ENCODE results near the gene HGD.
"Not testable (repeated sequence)": the region's sequence is repeated elsewhere in the genome, so short reads cannot be mapped to it uniquely, and the experiment has no call there.

Gene HGD

DNA sequence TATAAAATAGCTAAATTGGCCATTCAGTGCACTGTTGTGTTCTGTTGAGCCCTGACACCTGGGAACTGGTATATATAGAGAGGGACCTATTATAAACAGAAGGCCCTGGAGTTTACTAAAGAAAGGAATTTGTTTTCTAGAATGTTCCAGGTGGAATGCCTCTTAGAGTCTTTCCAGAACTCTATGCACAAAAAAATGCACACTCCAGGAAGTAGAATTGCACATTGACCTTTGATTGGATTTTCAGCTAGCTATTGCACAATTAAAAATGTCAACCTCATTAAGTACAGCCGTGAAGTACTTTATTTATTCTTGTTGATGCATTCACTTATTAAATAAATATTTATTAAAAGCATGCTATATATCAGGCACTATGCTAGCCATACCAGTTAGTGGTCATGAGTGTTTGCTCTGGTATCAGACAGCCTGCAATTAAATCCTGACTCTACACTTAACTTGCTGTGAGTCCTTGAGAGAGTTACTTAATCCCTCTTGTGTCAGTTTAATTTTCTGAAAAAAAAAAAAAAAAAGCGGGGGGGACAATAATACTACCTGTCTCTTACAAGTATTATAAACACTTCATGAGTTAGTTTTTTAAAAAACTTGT lies 45.1 kb downstream of the HGD start:
- DNase-seq, result no peak

DNA sequence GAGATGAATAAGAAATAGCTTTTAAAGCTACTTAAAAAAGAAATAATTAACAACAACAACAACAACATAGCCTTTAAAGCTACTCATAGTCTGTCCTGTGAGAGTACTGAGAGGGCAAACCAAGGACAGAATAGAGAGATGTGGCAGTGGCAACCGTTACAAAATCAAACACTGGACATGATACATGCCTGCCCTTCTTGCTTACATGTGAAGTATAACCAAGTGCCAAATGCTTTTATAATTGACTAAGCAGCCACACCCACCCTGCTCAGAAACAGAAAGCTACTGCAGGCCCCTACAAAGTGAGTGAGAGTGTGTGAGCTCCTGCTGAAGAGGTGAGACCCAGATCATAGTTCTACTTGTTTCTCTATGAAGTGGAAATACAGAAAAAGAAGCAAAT lies 47.5 kb downstream of the HGD start:
- no peak for DNase-seq

DNA sequence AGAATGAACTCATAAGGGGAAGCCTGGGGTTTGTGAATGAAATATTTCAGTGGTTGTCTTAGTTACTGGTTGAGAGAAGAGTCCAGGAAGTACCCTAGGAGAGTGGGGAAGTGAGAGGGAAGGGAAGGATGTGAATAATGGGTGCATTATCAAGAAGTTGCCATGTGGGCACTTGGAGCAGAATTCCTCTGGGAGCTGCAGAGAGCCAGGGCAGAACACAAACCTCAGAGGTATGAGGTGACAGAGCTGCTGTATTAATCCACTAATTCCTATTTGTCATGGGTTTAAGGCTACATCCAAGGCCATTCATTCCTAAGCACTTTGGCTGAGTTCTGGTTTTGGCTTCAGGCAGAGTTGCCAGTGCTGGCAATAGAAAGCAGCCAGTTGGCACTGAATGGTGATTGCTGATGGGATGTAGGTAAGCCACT lies 56.9 kb downstream of the HGD start:
- no peak for DNase-seq

DNA sequence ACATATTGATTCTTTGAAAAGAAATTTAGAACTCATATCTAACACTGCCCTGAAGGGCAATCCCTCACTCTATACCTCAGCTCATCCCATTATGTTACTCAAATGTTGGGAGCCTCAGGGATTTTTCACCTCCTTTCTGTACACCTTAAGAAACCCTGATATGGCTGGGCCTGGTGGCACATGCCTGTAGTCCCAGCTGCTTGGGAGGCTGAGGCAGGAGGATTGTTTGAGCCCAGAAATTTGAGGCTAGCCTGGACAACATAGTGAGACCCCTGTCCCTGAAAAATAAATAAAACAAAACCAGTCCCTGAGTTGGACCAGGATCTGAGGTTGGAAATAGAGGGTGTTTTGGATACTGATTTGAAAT lies 58.3 kb downstream of the HGD start:
- DNase-seq, result no peak

DNA sequence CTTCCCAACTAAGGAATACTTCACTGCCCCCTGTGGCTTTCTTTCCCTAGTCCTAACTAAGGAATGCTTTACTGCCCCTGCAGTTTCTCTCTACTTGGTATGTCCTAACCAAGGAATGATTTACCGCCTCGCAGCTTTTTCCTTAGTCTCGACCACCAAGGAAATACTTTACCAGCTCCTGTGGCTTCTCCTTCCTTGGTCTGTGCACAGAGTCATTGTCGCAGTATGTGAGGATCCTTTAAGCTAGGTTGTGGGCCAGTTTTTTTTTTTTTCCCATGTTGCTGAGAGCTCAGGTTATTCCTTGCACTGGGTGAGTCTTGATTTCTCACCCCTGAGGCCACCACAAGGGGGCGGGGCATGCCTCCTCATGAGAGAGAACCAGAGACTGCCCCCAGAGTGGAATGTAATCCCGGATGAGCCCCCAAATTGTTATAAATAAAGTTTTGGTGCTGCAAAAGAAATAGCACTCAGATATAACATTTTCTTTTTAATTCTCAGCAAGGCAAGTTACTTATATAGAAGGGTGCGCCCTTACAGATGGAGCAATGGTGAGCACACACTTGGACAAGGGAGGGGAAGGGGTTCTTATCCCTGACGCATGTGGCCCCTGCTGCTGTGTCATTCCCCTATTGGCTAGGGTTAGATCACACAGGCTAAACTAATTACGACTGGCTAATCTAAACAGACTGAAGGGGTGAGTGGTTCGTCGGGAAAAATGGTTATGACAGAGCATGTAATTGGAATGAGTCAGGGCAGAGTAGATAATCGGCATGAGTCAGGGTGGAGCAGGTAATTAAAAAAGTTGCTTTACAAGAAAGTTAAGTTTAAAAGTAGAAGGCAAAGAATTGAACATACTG lies 58.9 kb downstream of the HGD start:
- no peak for DNase-seq

DNA sequence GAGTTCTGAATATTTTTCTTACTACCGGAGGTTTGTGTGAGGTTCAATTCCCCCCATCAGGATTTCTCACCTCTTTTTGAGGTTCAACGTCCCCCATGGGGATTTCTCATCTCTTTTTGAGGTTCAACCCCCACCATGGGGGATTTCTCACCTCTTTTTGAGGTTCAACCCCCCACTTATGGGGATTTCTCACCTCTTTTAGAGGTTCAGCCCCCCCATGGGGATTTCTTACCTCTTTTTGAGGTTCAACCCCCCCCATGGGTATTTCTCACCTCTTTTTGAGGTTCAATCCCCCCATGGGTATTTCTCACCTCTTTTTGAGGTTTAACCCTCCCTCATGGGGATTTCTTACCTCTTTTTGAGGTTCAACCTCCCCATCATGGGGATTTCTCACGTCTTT lies 59.6 kb downstream of the HGD start:
- DNase-seq, result no peak

DNA sequence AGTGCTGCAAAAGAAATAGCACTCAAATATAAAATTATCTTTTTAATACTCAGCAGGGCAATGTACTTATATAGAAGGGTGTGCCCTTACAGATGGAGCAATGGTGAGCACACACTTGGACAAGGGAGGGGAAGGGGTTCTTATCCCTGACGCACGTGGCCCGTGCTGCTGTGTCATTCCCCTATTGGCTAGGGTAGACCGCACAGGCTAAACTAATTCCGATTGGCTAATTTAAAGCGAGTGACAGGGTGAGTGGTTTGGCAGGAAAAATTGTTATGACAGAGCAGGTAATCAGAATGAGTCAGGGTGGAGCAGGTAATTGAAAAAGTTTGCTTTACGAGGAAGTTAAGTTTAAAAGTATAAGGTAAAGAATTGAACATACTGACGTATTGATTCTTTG lies 65.3 kb downstream of the HGD start:
- not testable (repeated sequence) for DNase-seq

DNA sequence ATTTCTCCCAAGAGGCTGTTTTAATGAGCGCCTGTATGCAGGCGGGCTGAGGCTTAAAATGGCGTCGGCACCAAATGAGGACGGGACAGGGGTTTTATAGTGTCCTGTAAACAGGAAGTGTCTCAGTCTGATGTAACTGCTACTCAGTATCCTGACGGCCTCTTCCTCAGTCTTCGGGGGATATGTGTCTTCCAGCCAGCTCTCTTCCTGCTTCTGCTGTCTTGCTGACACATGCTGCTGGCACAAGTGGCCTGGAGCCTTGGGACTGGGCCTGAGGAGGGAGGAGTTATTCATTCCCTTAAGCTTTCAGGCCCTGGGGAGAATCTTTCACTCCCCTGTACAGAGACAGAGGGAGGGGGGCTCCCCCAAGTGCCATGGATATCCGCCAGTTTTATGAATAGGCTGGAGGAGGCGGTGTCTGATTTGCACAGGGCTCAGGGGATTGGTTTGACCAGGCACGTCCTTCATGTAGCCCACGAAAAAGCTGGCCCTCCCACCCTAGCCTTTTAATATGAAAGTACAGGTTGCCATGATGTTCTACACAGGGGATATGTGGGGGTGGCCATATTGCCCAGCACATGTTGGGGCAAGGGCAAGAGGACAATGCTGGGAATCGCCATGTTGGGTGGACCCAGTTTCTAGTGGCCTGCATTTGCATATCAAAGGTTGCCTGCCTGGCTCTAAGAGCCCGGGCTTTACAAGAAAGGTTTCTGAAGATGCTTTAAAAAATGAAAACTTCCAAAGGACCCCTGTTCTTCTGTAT lies 66.0 kb downstream of the HGD start:
- DNase-seq, result no peak

DNA sequence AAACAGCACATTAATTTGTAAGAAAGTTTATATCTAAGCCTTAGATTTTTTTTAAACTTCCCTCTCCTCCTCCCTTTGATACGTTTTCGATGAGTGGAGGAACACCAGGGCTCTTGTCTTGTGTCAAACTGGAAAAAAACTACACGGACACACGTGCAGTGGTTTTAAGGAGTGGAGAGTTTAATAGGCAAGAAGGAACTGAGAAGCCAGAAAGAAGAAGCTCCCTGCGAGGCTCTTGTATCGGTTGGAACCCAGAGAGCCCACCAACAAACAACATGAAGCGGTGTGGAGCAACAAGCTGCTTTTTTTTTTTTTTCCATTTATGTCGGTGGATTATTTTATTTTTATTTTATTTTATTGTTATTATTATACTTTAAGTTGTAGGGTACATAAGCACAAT lies 67.3 kb downstream of the HGD start:
- DNase-seq, result no peak

DNA sequence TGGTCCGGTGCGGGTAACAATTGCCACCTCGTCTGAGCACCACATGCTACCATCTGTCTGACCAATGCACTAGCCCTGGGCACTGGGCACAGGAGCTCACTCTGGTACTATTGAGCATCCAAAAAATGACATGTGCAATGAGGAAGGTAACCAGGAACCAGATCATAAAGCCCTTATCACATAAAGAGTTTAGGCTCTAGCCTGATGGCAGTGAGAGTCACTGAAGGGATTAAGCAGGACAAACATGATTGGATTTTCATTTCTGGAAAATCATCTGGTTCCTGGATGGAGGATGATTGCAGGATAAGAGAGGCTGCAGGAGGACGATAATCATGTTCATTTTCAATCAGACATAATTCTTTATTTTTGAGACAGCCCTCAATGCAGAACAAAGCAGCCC lies 73.5 kb downstream of the HGD start:
- DNase-seq, result no peak

DNA sequence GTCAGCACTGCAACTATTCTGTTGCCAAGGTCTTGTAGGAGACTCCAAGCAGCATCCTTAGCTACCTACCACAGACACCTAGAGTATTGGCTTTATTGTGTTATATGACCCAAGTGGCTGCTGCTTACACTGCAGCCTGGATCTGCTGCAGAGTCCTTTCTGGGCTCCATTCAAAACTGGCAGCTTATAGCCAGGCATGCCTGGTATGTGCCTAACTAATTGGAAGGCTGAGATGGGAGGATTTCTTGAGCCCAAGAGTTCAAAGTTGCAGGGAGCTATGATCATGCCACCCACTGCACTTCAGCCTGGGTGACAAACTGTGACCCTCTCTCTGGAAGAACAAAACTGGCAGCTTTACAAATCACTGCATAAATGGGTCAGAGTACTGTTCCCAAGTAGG lies 77.3 kb downstream of the HGD start:
- DNase-seq, result no peak

DNA sequence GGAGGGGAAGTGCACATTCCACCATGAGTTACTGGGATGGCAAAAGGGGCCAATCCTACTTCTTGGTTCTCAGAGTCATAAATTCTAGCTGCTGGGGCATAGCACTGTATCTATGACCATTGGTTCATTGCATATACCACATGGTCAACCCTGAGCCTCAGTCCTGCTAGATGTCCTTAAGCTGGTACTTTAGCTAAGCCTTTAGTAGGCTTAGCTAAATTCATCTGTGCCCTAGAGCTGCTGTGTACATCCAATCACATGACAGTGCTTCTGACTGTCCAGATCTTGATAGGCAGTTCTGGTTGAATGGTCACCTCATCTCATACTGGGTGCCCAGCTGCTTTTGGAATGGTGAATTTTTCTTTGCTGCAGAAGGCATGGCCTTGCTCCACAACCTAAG lies 77.7 kb downstream of the HGD start:
- no peak for DNase-seq

DNA sequence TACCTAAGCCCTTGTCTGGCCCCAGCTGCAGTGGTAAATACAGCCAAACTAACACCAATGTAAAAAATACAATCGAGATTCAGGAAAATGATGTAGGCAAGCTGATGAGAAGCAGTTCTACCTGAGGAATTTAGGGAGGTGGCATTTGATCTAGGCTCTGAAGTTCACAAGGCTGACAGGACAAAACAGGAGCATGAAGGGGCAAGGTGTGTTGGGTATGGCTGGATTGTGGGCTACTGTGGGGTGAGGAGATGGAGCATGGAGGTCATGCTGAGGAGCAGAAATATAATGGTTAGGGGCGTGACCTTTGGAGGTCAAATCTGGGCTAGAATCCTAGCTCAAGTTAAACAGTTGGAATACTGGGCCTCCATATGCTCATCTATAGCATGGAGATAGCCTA lies 79.4 kb downstream of the HGD start:
- DNase-seq, result no peak

DNA sequence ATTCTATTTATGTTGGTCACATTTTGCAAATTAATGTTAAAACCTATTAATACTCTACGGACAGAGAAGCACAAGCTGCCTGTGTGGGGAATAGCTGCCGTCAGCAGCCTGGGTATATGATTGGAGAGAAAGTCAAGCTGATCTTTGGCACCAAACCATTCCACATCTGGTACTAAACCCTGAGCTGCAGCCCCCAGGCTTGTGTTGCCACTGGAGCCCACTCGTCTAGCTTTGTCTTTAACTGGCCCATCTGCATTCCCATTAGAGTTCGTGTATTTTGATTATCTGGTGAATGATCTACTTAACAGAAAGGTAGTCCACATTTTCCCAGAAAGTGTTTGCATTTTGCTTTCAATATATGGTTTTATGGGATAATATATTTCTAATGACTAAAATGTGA lies 80.5 kb downstream of the HGD start:
- DNase-seq, result no peak

DNA sequence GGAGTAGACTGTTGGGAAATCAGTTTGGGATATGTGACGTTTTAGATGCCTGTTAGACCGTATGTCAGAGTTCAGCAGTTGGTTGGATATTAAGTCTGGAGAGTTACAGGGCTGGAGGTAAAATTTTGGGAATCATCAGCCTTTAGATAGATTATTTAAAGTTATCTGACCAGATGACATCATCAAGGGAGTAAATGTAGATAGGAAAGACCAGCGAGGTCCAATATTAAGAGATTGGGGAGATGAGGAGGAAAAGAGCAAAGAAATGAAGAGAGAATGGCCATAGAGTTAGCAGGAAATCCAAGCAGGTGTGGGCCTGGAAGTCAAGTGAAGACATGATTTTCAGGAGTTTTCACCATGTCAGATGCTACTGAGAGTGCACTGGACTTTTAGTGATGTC lies 82.8 kb downstream of the HGD start:
- no peak for DNase-seq

DNA sequence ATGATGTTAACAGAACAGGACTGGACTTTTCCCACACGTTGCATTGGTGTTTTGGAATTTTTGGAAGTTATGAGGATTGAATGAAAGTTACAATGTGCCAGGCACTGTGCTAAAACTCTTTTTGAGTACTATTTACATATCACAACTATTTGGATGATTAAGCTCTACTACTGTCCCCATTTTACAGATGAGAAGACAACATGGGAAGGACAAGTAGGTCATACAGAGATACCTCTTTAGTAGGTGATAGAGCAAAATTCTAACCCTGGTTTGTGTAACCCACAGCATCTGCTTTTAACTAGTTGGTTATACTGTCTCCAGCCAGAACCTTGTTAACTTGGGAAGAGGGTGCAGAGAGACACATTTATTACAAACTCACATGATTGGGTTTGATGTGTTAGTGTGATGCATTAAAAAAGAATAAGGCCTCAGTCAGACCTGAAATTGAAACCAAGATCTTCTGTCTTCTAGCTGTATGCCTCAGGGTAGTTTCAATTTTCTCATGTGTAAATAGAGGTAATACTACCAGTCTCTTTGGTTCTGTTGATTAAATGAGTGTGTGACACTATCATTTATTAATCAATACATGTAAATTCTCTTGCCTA lies 84.5 kb downstream of the HGD start:
- no peak for DNase-seq

DNA sequence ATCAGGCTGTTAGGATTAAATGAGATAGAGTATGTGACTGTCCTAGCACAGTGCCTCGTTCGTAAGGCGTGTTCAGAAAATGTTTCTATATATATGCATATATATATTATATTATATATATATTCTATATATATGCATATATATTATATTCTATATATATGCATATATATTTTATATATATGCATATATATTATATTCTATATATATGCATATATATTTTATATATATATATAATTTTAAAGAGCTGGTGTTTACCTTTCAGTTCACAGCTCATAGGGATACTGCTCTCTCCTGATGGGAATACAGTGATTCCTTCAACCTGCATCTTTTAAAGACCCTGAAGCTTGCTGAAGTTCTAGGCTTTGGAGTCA lies 85.2 kb downstream of the HGD start:
- DNase-seq, result no peak

DNA sequence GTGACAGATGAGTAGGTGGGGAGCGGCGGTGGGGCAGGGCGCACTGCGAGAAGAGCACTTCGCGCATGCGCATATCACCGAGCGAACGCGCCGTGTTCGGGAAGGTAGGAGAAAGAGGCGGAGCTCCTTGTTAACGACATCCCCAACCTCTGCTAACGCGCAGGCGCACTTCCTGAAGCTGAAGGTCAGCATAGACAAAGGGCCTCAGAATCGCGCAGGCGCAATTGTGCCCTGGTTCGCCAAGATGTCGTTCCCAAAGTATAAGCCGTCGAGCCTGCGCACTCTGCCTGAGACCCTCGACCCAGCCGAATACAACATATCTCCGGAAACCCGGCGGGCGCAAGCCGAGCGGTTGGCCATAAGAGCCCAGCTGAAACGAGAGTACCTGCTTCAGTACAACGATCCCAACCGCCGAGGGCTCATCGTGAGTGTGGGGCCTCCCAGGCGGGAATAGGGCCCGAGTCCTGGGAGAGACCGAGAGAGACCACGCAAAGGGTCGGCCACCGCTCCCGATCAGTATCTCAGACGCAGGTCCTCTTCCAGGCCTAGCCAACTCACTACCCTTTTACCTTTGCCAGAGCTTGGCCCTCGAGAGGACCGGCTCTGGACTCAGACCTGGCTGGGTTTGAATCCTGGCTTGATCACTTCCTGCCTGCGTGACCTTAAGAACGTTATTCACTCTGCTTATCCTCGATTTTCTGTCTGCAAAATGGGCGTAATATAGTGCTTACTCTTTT lies 85.8 kb downstream of the HGD start, which contains the start of gene NDUFB4:
TSS of gene NDUFB4 (plus strand) at position 221 of the 737 bp plus-strand sequence. CDS start at position 245, 24 bp downstream.
- DNase-seq, result peak; percentile 98

DNA sequence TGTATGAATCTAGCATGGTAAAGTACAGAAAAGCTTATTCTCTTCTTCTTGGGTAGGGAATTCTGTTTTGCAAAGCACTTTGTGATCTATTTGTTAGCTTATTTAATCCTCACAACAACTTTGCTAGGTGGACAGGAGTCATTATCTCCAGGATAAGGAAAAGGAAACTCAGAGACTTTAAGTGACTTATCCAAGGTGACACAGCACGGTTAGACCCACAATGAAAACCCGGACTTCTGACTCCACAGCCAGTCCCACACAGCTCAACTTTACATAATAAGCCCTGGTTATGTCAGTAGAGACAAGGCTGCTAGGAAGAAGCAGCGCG lies 86.3 kb downstream of the HGD start:
- DNase-seq, result no peak

DNA sequence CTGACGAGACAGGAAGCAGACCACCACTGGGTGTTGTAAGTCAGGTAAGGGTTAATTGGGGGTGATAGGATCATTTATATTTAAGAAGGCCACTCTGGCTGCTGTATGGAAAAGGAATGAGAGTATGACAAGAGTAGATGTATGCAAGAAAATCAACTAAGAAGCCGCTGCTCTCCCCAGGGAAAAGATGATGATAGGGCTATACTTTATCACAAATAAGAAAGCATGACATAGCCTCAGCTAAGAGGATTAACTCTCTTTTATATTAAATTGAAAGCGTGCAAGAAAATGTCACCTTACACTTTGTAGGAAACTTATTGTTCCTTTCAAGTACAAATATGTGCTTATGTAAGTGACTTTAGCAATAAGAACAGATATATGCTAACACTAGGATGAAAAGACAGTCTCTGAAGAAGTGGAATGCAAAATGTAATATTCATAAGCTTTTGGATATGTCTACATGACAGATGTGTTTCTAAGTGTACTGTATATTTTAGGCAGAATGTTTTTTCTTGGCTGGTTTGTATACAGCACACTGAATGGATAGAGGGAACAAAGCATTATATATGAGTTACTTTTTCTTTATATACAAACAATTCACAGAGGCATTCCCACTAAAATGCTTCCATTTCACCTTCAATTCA lies 94.6 kb downstream of the HGD start:
- DNase-seq, result no peak

Data from NCI-H2227 treated with DMSO at 0.1 percent for 48 hours (cell line).